A673 (cell line): ENCODE data around the gene RDH16.

Experiments
- CTCF ChIP-seq: fragments of 300-800, 200-600 bp; sonication (generic); conservative IDR thresholded peaks from 2 replicates; pipeline ENCODE4 v1.5.1; 2017; ENCODE audit warnings: low read depth, mild to moderate bottlenecking, antibody characterized with exemption, low read length, moderate library complexity, mixed read lengths
- EZH2 ChIP-seq: fragments of 200-600 bp; sonication (generic); IDR thresholded peaks from 2 replicates; pipeline ENCODE4 v1.6.1; 2017; ENCODE audit warnings: borderline replicate concordance, low read depth, mild to moderate bottlenecking, mixed read lengths, antibody characterized with exemption, low read length; ENCODE audit not compliant: poor library complexity, severe bottlenecking

DNA sequence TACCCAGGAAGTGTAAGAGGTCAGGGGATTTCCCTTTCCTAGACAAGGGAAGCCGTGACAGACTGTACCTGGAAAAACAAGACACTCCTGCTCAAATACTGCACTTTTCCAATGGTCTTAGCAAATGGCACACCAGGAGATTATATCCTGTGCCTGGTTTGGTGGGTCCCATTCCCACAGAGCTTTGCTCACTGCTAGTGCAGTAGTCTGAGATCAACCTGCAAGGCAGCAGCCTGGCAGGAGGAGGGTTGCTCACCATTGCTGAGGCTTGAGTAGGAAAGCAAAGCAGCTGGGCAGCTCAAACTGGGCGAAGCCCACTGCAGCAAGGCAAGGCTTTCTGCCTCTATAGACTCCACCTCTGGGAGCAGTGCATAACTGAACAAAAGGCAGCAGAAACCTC, 1.0 kb upstream of the RDH16 start:
- TF ChIP-seq CTCF = no peak
- TF ChIP-seq EZH2 = no peak
